Fibroblast of gingiva (primary cell): Measurements from ENCODE around the gene SGMS2.
"Not testable (repeated sequence)": the region's sequence is repeated elsewhere in the genome, so short reads cannot be mapped to it uniquely, and the experiment has no call there.

Experiments used
- DNase-seq: peaks from one replicate; pipeline ENCODE4 v3.0.0-alpha.2; 2011; ENCODE audit warnings: low read depth

The SGMS2 gene

GRCh38 chr4:107908377-107908776, 83.6 kb downstream of the SGMS2 start:
- DNase-seq = no peak

- DNase-seq = peak; percentile 72
These were observed 88.7 kb downstream of the SGMS2 start for GRCh38 chr4:107913283-107913899.

GRCh38 chr4:107915220-107915619, 90.5 kb downstream of the SGMS2 start:
- no peak for DNase-seq

- DNase-seq = no peak
These were observed 91.9 kb downstream of the SGMS2 start for GRCh38 chr4:107916623-107917022.

GRCh38 chr4:107917500-107917899, 92.8 kb downstream of the SGMS2 start:
- no peak for DNase-seq

GRCh38 chr4:107922486-107923473, 98.0 kb downstream of the SGMS2 start:
- DNase-seq = no peak

GRCh38 chr4:107925713-107926112, 101.0 kb downstream of the SGMS2 start:
- DNase-seq = not testable (repeated sequence)

GRCh38 chr4:107926875-107927274, 102.1 kb downstream of the SGMS2 start:
- not testable (repeated sequence) for DNase-seq

- peak; percentile 77 for DNase-seq
These were observed 106.4 kb downstream of the SGMS2 start, which contains the start of gene CYP2U1 for GRCh38 chr4:107930821-107931774. CYP2U1 (plus strand) TSS chr4:107931549; CDS start chr4:107931644, 95 bp downstream.

- DNase-seq = no peak
These were observed 107.1 kb downstream of the SGMS2 start for GRCh38 chr4:107931775-107932321.

- DNase-seq = no peak
These were observed 110.5 kb downstream of the SGMS2 start for GRCh38 chr4:107935246-107935645.

GRCh38 chr4:107937040-107937439, 112.3 kb downstream of the SGMS2 start:
- no peak for DNase-seq

GRCh38 chr4:107939307-107939706, 114.6 kb downstream of the SGMS2 start:
- peak; percentile 14 for DNase-seq

- no peak for DNase-seq
These were observed 121.1 kb downstream of the SGMS2 start for GRCh38 chr4:107945809-107946208.

- no peak for DNase-seq
These were observed 126.2 kb downstream of the SGMS2 start for GRCh38 chr4:107950746-107951540.

GRCh38 chr4:107951551-107951950, 126.8 kb downstream of the SGMS2 start:
- peak; percentile 44 for DNase-seq

- no peak for DNase-seq
These were observed 131.3 kb downstream of the SGMS2 start for GRCh38 chr4:107956011-107956410.
